ENCODE data around the gene TLR10. TPM values are rescaled to one million over a fixed set of nuclear protein-coding genes. Genes with fewer than 3 reads are reported as not detected.

The TLR10 gene
- total and polyA plus RNA-seq, 2 donors (not counting 3 experiments of a cell fraction or from before 2014, with no cell fraction given), result not detected

DNA sequence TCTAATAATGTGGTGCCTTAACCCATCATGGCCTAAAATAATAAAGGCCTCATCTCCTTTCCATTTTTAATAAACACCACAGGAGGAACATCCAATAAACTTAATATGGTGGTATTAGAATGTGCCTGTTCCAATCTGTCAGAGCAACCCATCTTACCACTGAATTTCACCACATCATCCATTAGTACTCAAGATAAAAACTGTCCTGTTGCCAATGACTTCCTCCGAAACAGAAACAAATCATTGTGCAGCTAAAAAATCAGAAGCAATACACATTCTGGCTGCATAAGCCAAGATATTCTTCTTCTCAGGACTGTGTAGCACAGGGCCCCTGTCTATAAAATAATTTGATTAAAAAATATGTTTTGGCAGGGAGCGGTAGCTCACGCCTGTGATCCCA is 18.5 kb downstream of the TLR10 start:
- intact Hi-C loops (cut with micrococcal nuclease) (loop anchor here (5.0 kb wide), 1 partner anchor 358 kb away; no protein-coding TSS in a partner anchor), dilution Hi-C loops (cut with MboI; ENCODE audit: extremely low pct_ligation_motif_present, low sequenced_read_pairs) (no loop called here)
- Histone ChIP-seq H3K4me1 (ENCODE audit: control insufficient read depth, extremely low read depth, insufficient read depth, low read length) (no peaks in the 10 kb centered on the region), H3K9me1 (replicated peaks; ENCODE audit: control insufficient read depth, extremely low read depth, insufficient read depth, low read length) (no peaks in the 10 kb centered on the region), H3K27me3 (ENCODE audit: control insufficient read depth in 2 of 2, insufficient read depth in 2 of 2, low read length in 2 of 2) (peaks cover 2 to 4% of the 10 kb centered on the region in 2 experiments), H3K9ac (replicated peaks; ENCODE audit: extremely low read depth, insufficient read depth, low read length) (no peak overlapping the region), H3K4me3 (replicated peaks in 1 of 3; ENCODE audit: insufficient read depth in 1 of 3, low read depth in 1 of 3, low read length in 3 of 3) (no peak overlapping the region), H4K20me1 (replicated peaks; ENCODE audit: control insufficient read depth, extremely low read depth, insufficient read depth, low read length) (no peaks in the 10 kb centered on the region), H3K4me2 (ENCODE audit: insufficient read depth, low read length) (no peak overlapping the region), H3K79me2 (ENCODE audit: control insufficient read depth, insufficient read depth, low read length) (no peaks in the 10 kb centered on the region), H3K27ac (ENCODE audit: insufficient read depth, low read depth, low read length) (no peak overlapping the region), H2AFZ (ENCODE audit: low read depth, low read length) (no peak overlapping the region), H3K36me3 (ENCODE audit: control insufficient read depth in 2 of 2, extremely low read depth in 1 of 2, insufficient read depth in 2 of 2, low read length in 2 of 2) (no peaks in the 10 kb centered on the region), H3K9me3 (replicated peaks; ENCODE audit: control insufficient read depth, insufficient read depth, low read length) (no peaks in the 10 kb centered on the region)
- ChIA-PET POLR2A (no interaction called here), CTCF (interaction anchor here (1.2 to 2.0 kb wide), 3 partner anchors 19 to 96 kb away, joined by 4 to 5 read pairs (median 4); partner anchors contain the start of gene TLR10)
- TF ChIP-seq GATA2 (IDR thresholded peaks at IDR 0.05; ENCODE audit: insufficient read depth, insufficient read length, low read depth, low read length) (no peak), JUN (IDR thresholded peaks at IDR 0.05; ENCODE audit: borderline replicate concordance, insufficient read depth, insufficient read length, low read depth) (no peak), EZH2 (IDR thresholded peaks at IDR 0.05; ENCODE audit: borderline replicate concordance, low read depth, low read length, severe bottlenecking) (no peak), POLR2AphosphoS5 (IDR thresholded peaks at IDR 0.05; ENCODE audit: insufficient read depth, low read depth, low read length) (no peak), FOS (IDR thresholded peaks at IDR 0.05; ENCODE audit: borderline replicate concordance, insufficient read depth, low read length) (no peak)
- TF ChIP-seq, protein P1, sequence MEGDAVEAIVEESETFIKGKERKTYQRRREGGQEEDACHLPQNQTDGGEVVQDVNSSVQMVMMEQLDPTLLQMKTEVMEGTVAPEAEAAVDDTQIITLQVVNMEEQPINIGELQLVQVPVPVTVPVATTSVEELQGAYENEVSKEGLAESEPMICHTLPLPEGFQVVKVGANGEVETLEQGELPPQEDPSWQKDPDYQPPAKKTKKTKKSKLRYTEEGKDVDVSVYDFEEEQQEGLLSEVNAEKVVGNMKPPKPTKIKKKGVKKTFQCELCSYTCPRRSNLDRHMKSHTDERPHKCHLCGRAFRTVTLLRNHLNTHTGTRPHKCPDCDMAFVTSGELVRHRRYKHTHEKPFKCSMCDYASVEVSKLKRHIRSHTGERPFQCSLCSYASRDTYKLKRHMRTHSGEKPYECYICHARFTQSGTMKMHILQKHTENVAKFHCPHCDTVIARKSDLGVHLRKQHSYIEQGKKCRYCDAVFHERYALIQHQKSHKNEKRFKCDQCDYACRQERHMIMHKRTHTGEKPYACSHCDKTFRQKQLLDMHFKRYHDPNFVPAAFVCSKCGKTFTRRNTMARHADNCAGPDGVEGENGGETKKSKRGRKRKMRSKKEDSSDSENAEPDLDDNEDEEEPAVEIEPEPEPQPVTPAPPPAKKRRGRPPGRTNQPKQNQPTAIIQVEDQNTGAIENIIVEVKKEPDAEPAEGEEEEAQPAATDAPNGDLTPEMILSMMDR (IDR thresholded peaks at IDR 0.05; ENCODE audit: extremely low read depth in 1 of 2, insufficient read depth in 1 of 2, low read depth in 1 of 2, low read length in 2 of 2), result no peak
- TF ChIP-seq, protein P2, sequence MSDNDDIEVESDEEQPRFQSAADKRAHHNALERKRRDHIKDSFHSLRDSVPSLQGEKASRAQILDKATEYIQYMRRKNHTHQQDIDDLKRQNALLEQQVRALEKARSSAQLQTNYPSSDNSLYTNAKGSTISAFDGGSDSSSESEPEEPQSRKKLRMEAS (IDR thresholded peaks at IDR 0.05; ENCODE audit: insufficient read depth, insufficient read length), result no peak
- DNase-seq (ENCODE audit: low read depth, low spot score), result no peak
- no TSS peak for BruUV-seq (replicated peaks)
- no peak for FAIRE-seq

Measured in endothelial cell of umbilical vein (primary cell).